IMR-90 (cell line): ENCODE results near the gene DISC1. TPM values are rescaled to one million over a fixed set of nuclear protein-coding genes. Genes with fewer than 3 reads are reported as not detected.

Experiments
- ATAC-seq: fragments of 200-7000 bp; cut with Tn5 transposase; 2 replicates; pipeline ENCODE4 v1.9.1; 2020; ENCODE audit warnings: low read depth, mild to moderate bottlenecking, moderate library complexity
- BruUV-seq: library from RNA; stranded (reverse); fragments of 400-500 nt; replicated peaks from 2 replicates; lab custom pipeline; 2021; lab: Mats Ljungman, UMichigan
- CTCF ChIA-PET: fragments of 300-600 bp; formaldehyde crosslinking; extraction: SDS; loops from one replicate; lab custom pipeline; 2021; ENCODE audit warnings: antibody characterized with exemption; lab: Yijun Ruan, JAX
- POLR2A ChIA-PET: fragments of 300-600 bp; sonication (Branson Sonifier 250); formaldehyde crosslinking; loops from one replicate; lab custom pipeline; 2022; ENCODE audit warnings: antibody characterized with exemption; ENCODE audit not compliant: unreplicated experiment; lab: Charles Lee
- DNase-seq: peaks from one replicate; pipeline ENCODE4 v3.0.0; 2013
- H2AFZ ChIP-seq: replicated peaks from 2 replicates; pipeline ENCODE3; 2013; ENCODE audit warnings: low read length, mild to moderate bottlenecking; ENCODE audit not compliant: poor library complexity
- H2AK5ac ChIP-seq: 2 replicates; pipeline ENCODE4 v1.6.1; 2013; ENCODE audit warnings: low read depth, low read length, inconsistent platforms
- H2AK9ac ChIP-seq: replicated peaks from 2 replicates; pipeline ENCODE3; 2013; ENCODE audit warnings: mild to moderate bottlenecking, low read depth, low read length, moderate library complexity; ENCODE audit not compliant: poor library complexity
- H2BK120ac ChIP-seq: 2 replicates; pipeline ENCODE4 v1.6.1; 2013; ENCODE audit warnings: low read depth, low read length, inconsistent platforms
- H2BK15ac ChIP-seq: 3 replicates; pipeline ENCODE4 v1.6.1; 2013; ENCODE audit warnings: low read depth, low read length, inconsistent platforms
- H2BK20ac ChIP-seq: 2 replicates; pipeline ENCODE4 v1.6.1; 2013; ENCODE audit warnings: low read depth, mild to moderate bottlenecking, inconsistent platforms, low read length, moderate library complexity
- H2BK5ac ChIP-seq: 2 replicates; pipeline ENCODE4 v1.6.1; 2013; ENCODE audit warnings: mild to moderate bottlenecking, low read depth, low read length, inconsistent platforms; ENCODE audit not compliant: poor library complexity, severe bottlenecking
- H3K14ac ChIP-seq: replicated peaks from 2 replicates; pipeline ENCODE4 v1.6.1; 2013; ENCODE audit warnings: low read depth, low read length, inconsistent platforms
- H3K18ac ChIP-seq: 2 replicates; pipeline ENCODE4 v1.6.1; 2013; ENCODE audit warnings: low read depth, low read length, control low read depth
- H3K23ac ChIP-seq: 2 replicates; pipeline ENCODE4 v1.6.1; 2013; ENCODE audit warnings: low read depth, low read length, inconsistent platforms
- H3K27ac ChIP-seq: 2 replicates; pipeline ENCODE4 v1.5.1; 2013; ENCODE audit warnings: mild to moderate bottlenecking, control low read depth, low read length; ENCODE audit not compliant: insufficient read depth
- H3K27me3 ChIP-seq: 2 replicates; pipeline ENCODE4 v1.6.1; 2013; ENCODE audit warnings: low read length; ENCODE audit not compliant: control insufficient read depth, insufficient read depth
- H3K36me3 ChIP-seq: 2 replicates; pipeline ENCODE4 v1.6.1; 2013; ENCODE audit warnings: low read length, mixed read lengths; ENCODE audit not compliant: control insufficient read depth, insufficient read depth
- H3K4ac ChIP-seq: 2 replicates; pipeline ENCODE4 v1.6.1; 2013; ENCODE audit warnings: low read depth, low read length, inconsistent platforms
- H3K4me1 ChIP-seq: 2 replicates; pipeline ENCODE4 v1.6.1; 2013; ENCODE audit warnings: low read length, mixed read lengths; ENCODE audit not compliant: control insufficient read depth, insufficient read depth
- H3K4me2 ChIP-seq: 2 replicates; pipeline ENCODE4 v1.6.1; 2013; ENCODE audit warnings: low read depth, mild to moderate bottlenecking, control low read depth, low read length, moderate library complexity
- H3K4me3 ChIP-seq: 2 replicates; pipeline ENCODE4 v1.5.1; 2013; ENCODE audit warnings: low read depth, mild to moderate bottlenecking, control low read depth, low read length, moderate library complexity; ENCODE audit not compliant: insufficient read depth
- H3K56ac ChIP-seq: 2 replicates; pipeline ENCODE4 v1.6.1; 2013; ENCODE audit warnings: low read length, inconsistent platforms; ENCODE audit not compliant: insufficient read depth; ENCODE audit errors: extremely low read depth
- H3K79me1 ChIP-seq, 2 experiments: 2 replicates each; pipeline ENCODE4 v1.6.1; 2013; ENCODE audit warnings: low read length in 2 of 2, inconsistent platforms in 1 of 2, low read depth in 1 of 2
- H3K9ac ChIP-seq: 2 replicates; pipeline ENCODE4 v1.6.1; 2013; ENCODE audit warnings: low read depth, low read length, control low read depth
- H3K9me1 ChIP-seq: 2 replicates; pipeline ENCODE4 v1.6.1; 2013; ENCODE audit warnings: low read length, inconsistent platforms; ENCODE audit not compliant: insufficient read depth
- H3K9me3 ChIP-seq: 2 replicates; pipeline ENCODE4 v1.6.1; 2013; ENCODE audit warnings: low read length; ENCODE audit not compliant: control insufficient read depth, insufficient read depth
- H4K20me1 ChIP-seq: 2 replicates; pipeline ENCODE4 v1.6.1; 2013; ENCODE audit warnings: low read length, inconsistent platforms; ENCODE audit not compliant: insufficient read depth
- H4K5ac ChIP-seq: 2 replicates; pipeline ENCODE4 v1.6.1; 2013; ENCODE audit warnings: mild to moderate bottlenecking, low read depth, low read length, control low read depth
- H4K8ac ChIP-seq, 2 experiments: 2 replicates each; pipeline ENCODE4 v1.6.1; 2013; ENCODE audit warnings: low read depth in 2 of 2, low read length in 2 of 2, control low read depth in 1 of 2, inconsistent platforms in 1 of 2
- H4K91ac ChIP-seq: 2 replicates; pipeline ENCODE4 v1.6.1; 2013; ENCODE audit warnings: low read depth, low read length, inconsistent platforms; ENCODE audit not compliant: insufficient read depth
- CEBPB ChIP-seq: IDR thresholded peaks from 2 replicates; pipeline ENCODE4 v1.6.1; 2012; ENCODE audit warnings: low read depth, low read length, improper control_type of control experiment
- MXI1 ChIP-seq: IDR thresholded peaks from 2 replicates; pipeline ENCODE4 v1.6.1; 2012; ENCODE audit warnings: low read depth, mild to moderate bottlenecking, low read length, moderate library complexity, borderline replicate concordance
- NFE2L2 ChIP-seq: fragments of 150-350 bp; IDR thresholded peaks from 2 replicates; pipeline ENCODE4 v1.6.1; 2016; ENCODE audit warnings: low read depth, mild to moderate bottlenecking, low read length
- RAD21 ChIP-seq: IDR thresholded peaks from 2 replicates; pipeline ENCODE4 v1.6.1; 2012; ENCODE audit warnings: low read length, improper control_type of control experiment
- RCOR1 ChIP-seq: IDR thresholded peaks from 2 replicates; pipeline ENCODE4 v1.6.1; 2012; ENCODE audit warnings: mild to moderate bottlenecking, low read length, improper control_type of control experiment; ENCODE audit not compliant: insufficient replicate concordance
- SMC3 ChIP-seq: fragments of 150-350 bp; IDR thresholded peaks from 2 replicates; pipeline ENCODE4 v1.6.1; 2016; ENCODE audit warnings: low read depth, mild to moderate bottlenecking, antibody characterized with exemption, low read length, moderate library complexity
- WGBS, 2 experiments: methylation state at CpG; one replicate each; pipeline versions ENCODE4 v1.1.5 to v1.1.7; 2013; ENCODE audit warnings: missing lambda C conversion rate in 2 of 2; ENCODE audit not compliant: insufficient read length in 1 of 2; ENCODE audit errors: extremely low coverage in 2 of 2; 5-methylcytosine and 5-hydroxymethylcytosine counted together
- dilution Hi-C: fragments of 300-500 bp; cut with HindIII; formaldehyde crosslinking; loops from one replicate; pipeline ENCODE4 v1.14.3; 2018; ENCODE audit warnings: low sequenced_read_pairs; ENCODE audit not compliant: unreplicated experiment
- in situ Hi-C: fragments of 300-500 bp; cut with MboI; formaldehyde crosslinking; loops from 3 replicates; pipeline ENCODE4 v1.14.3; 2019; ENCODE audit warnings: low sequenced_read_pairs, inconsistent platforms, mixed read lengths
- intact Hi-C: fragments of 100-400 bp; cut with micrococcal nuclease; formaldehyde crosslinking; loops from 2 replicates; pipeline ENCODE4 v1.10.0; 2022
- polyA plus RNA-seq, 3 experiments: library from polyadenylated mRNA; depleted of rRNA; stranded (reverse); fragments of >200 nt; gene quantifications; 2 replicates each; pipeline ENCODE4 v1.2.3, GENCODE V29; 2012; ENCODE audit warnings: low replicate concordance in 1 of 3
- total RNA-seq: library from RNA; depleted of rRNA; stranded (reverse); fragments of >200 nt; gene quantifications from 2 replicates; pipeline ENCODE4 v1.2.3, GENCODE V29; 2012
- TF ChIP-seq, protein P1 (sequence below): fragments of 150-350 bp; IDR thresholded peaks from 2 replicates; pipeline ENCODE4 v1.6.1; 2016; ENCODE audit warnings: low read depth, mild to moderate bottlenecking, low read length, moderate library complexity, borderline replicate concordance

Gene DISC1
- total and polyA plus RNA-seq, 2 of the 4 experiments (the other 2 are of a cell fraction): 2.2 to 7.0 TPM

DNA sequence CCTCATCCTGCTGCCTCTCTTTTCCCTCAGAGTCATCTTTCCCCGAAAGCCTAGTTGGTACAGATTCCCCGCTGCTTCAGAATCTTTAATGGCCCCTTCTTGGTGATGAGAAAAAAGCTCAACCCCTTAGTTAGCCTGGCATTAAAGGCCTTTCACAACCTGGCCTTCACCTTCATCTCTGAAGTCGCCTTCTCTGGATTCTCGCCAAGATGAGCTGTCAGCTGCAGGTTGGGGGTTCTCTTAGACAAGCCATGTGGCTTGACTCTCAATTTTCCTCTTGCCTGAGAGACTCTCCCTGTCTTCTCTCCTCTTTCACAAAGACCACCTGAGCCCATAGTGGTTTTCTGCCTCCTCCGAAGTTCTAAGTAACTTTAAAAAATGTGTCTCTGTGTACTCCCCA is 15.5 kb upstream of the DISC1 start (continued):
- TF ChIP-seq, protein P1, sequence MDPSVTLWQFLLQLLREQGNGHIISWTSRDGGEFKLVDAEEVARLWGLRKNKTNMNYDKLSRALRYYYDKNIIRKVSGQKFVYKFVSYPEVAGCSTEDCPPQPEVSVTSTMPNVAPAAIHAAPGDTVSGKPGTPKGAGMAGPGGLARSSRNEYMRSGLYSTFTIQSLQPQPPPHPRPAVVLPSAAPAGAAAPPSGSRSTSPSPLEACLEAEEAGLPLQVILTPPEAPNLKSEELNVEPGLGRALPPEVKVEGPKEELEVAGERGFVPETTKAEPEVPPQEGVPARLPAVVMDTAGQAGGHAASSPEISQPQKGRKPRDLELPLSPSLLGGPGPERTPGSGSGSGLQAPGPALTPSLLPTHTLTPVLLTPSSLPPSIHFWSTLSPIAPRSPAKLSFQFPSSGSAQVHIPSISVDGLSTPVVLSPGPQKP: no peak
- TF ChIP-seq MXI1: no peak

- H3K14ac ChIP-seq: no peak overlapping the region
- no peak overlapping the region for H2BK20ac ChIP-seq
- H3K79me1 ChIP-seq: no peaks in the 10 kb centered on the region
- no peaks in the 10 kb centered on the region for H4K20me1 ChIP-seq
- no peak overlapping the region for H2AFZ ChIP-seq
- ChIA-PET POLR2A (no interaction called here), CTCF (interaction anchor here (0.8 kb wide), 1 partner anchor 10 kb away, joined by 4 read pairs; no protein-coding TSS in a partner anchor)
- H3K23ac ChIP-seq: no peak overlapping the region
- H3K9me3 ChIP-seq: no peaks in the 10 kb centered on the region
- H2BK120ac ChIP-seq: no peak overlapping the region
- no peaks in the 10 kb centered on the region for H3K36me3 ChIP-seq
- H3K4me1 ChIP-seq: no peaks in the 10 kb centered on the region
- no peak overlapping the region for H2AK9ac ChIP-seq
- WGBS, 2 experiments: 80% methylated on average over 2 of the region's 5 CpGs; no CpG with 5 or more reads in 1 of the 2 experiments
- BruUV-seq: no TSS peak
- dilution Hi-C loops: no loop called here
- no peak overlapping the region for H3K18ac ChIP-seq
- no peak overlapping the region for H3K4ac ChIP-seq
- H4K5ac ChIP-seq: no peak overlapping the region
- no peak overlapping the region for H2BK15ac ChIP-seq
- H2AK5ac ChIP-seq: no peak overlapping the region
- no peak for DNase-seq
- H3K4me2 ChIP-seq: no peak overlapping the region
- no peak overlapping the region for H4K91ac ChIP-seq
- in situ Hi-C loops: no loop called here
- H3K56ac ChIP-seq: no peak overlapping the region
- intact Hi-C loops: no loop called here
- ATAC-seq: no peak
- peaks cover 9% of the 10 kb centered on the region for H3K27me3 ChIP-seq
- no peak overlapping the region for H3K9ac ChIP-seq
- no peak overlapping the region for H2BK5ac ChIP-seq
- H3K27ac ChIP-seq: no peak overlapping the region
- TF ChIP-seq SMC3 (no peak), RAD21 (no peak), RCOR1 (no peak), CEBPB (no peak), MXI1 (no peak), NFE2L2 (no peak)
- H3K4me3 ChIP-seq: no peak overlapping the region
- no peaks in the 10 kb centered on the region for H3K9me1 ChIP-seq
- H4K8ac ChIP-seq: no peak overlapping the region
Observed at GRCh38 chr1:231611851-231612250, 14.7 kb upstream of the DISC1 start.
